ENCODE measurements around the gene TOR2A.
A peak's percentile ranks its signal among the peaks of the same experiment; 100 is the strongest.

The TOR2A gene

DNA sequence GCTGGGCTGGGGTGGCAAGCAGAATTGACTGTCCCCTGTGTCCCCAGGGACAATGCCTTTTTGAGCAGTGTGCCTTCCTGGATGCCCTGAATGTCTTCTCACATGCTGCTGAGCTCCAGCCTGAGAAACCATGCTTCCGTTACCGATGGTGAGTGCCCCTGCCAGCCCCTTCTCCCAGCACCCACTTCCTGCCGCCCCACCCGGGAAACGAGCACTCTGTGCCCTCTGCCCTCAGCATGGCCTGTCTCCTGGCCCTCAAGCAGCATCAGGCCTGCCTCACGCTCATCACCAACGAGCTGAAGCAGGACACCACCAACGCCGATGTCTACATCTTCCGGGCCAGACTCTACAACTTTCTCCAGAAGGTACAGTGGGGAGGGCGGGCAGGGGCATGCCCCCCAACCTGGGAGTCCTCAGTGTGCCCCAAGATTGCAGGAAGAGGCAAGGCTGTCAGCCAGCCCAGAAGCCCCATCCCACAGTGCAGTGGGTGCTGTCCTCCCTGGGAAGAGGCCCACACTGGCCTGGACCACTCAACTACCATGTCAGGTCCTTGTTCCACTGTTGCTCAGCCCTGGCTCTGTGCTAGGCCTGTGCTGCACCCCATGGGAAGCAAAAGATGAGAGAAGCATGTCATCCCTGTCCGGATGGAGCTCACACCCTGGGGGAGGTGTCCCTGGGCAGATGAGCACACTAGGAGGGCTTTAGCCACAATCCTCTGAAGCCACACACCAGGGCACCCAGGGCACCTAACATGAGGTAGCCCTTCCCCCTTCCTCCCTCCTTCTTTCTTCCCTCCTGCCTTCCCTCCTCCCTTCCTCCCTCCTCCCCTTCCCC, 14.8 kb downstream of the TOR2A start:
- no peak for DNase-seq (ENCODE audit: low spot score)

GRCh38 chr9:127717766-127718165, 17.3 kb downstream of the TOR2A start:
- DNase-seq (ENCODE audit: low spot score) = no peak

DNA sequence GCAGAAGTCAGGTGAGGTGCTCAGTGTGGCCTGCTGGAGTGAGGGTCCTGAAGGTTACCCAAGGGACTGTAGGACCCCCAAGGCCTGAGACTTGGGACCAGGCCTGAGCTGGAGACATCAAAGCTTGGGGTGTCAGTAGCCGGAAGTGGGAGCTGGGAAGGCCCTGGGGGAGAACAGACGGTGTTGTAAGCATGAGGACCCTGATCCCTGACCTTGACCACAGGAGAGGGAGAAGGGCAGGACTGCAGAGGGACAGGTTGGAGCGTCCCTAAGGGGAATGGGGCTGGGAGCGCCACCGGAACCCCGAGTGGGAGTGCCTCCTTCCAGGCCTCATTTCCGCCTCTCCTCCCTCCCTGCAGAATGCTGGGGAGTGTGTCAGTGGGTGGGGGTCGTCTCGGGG, 18.7 kb downstream of the TOR2A start:
- DNase-seq (ENCODE audit: low spot score) = no peak

DNA sequence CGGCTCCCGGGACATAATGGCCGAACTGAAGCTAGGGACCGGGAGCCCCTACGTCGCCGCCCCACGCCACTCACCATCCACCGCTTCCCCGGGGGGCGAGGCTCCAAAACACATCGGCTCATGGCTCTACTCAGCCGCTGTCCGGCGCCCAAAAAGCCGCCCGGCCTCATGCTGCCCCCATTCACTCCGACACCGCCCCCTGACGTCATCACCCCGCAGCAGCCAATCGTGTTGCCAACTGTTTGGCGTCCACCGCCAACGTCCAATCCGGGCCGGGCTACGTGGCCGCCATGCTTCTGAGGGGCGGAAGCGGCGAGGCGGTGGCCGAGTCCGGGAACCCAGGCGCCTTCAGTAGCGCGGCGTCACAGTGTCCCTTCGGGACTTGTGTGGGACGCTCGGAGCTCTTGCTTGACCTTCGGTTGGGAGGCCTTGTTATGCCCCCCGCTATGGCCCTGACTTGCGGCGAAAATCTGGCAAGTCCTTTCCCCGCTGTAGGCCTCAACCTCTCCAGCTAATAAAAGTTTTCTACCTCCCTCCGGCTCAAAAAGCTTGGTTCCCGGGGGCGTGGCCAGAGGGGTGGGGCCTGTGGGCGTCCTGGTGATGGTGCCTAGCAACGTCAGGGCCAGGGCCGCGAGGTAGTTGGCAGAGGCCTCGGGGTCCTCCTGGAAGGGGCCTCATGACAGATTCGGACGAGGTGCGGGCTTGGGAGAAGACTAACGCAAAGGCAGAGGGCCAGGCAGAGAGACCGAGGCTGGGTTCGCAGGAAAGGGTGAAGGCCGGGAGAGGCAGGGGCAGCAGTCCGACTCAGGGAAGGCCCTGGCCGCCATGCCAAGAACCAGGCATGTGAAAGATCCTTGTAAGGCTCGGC, 19.4 kb downstream of the TOR2A start, which contains the start of the genes PTRH1 and TTC16:
TSS of gene PTRH1 (minus strand) at position 194 of the 868 bp plus-strand sequence. CDS start at position 170, 24 bp downstream.
TSS of gene TTC16 (plus strand) at position 610 of the 868 bp plus-strand sequence. CDS start at position 677, 67 bp downstream.
- peak; percentile 99 for DNase-seq (ENCODE audit: low spot score)

- DNase-seq (ENCODE audit: low spot score) = peak; percentile 54
Observed at GRCh38 chr9:127714951-127715469, 20.1 kb downstream of the TOR2A start.

DNA sequence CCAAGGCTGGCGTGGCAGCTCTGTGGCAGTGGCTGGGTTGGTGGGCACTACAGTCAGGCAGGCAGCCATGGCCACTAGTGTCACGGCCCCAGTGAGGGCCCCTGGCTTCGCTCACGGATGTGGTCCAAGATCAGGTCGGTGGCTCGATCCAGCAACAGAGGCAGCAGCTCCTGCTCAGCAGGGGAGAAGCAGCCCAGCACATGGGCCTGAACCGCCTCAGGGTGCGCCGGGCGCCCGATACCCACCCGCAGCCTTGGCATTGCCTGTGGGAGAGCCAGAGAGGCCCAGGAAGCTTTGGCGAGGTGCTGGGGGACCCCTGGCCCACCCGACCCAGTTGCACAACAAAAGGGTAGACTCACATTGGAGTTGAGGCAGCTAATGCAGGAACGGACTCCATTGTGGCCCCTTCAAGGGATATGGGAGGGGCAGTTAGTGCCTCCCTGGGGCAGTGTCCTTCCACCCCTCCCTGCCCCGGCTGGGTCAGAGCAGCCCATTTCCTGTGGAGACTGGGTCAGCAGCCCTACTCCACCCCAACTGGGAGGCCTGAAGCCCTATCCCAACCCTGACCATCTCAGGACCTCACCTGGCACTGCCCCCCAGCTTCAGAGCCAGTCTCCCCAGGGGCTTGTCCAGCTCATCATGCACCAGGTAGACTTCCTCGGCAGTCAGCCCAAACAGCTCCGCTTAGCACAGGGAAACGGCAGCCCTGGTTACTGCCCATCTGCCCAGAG, 20.9 kb downstream of the TOR2A start:
- DNase-seq (ENCODE audit: low spot score) = no peak

DNA sequence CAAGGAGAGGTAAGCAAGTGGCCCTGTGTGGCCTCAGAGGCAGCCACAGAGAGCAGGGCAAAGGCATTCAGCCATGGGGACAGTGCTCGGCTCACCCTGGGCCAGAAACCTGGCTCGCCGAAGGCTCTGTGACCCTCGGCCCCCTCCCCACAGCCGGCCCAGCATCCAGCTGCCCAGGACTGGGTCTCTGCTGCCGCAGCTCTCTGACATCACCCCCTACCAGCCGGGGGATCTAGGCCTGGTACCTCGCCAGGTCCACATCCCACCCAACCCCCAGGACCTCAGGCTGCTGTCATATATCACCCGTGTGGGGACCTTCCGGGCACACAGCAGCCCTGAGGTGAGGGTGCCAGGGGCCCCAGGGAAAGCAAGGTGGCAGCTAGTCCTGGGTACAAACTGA, 22.2 kb downstream of the TOR2A start:
- DNase-seq (ENCODE audit: low spot score) = no peak

DNA sequence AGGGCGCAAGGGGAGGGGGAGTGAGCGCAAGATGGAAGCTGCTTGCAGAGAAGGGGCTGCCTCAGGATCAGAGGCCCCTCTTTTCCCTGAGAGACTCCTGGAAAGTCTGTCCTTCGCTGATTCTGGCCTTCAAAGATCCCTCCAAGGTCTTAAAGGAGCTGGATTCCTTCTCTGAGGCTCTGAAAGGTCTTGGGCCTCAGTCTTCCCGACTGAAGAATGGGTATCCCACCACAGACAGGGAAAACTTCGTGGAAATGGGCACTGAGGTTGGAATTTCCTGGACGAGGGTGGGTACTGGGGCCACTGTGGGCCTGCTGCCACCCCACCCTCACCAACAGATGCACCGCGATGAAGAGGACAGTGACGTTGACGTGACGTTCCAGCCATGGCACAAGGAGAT, 22.7 kb downstream of the TOR2A start:
- DNase-seq (ENCODE audit: low spot score) = no peak

- no peak for DNase-seq (ENCODE audit: low spot score)
Observed at GRCh38 chr9:127711831-127712274, 23.2 kb downstream of the TOR2A start.

DNA sequence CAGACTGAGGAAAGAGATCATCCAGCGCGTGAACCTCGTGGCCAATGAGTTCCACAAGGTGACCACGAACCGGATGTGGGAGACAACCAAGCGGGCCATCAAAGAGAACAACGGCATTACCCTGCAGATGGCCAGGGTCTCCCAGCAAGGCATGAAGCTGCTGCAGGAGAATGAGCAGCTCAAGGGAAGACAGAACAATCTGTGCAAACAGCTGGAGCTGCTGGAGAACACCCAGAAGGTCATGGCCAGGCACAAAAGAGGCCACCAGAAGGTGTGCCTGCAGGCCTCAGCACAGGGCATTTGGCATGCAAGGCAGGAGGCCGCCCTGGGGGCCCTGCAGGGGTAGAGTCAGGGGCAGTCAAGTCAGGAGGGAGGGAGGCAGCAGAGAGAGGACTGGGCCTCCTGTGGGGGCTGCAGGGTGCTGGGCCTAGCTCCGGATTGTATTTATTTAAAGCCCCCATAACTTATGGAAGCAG, 23.8 kb downstream of the TOR2A start:
- DNase-seq (ENCODE audit: low spot score) = no peak

DNA sequence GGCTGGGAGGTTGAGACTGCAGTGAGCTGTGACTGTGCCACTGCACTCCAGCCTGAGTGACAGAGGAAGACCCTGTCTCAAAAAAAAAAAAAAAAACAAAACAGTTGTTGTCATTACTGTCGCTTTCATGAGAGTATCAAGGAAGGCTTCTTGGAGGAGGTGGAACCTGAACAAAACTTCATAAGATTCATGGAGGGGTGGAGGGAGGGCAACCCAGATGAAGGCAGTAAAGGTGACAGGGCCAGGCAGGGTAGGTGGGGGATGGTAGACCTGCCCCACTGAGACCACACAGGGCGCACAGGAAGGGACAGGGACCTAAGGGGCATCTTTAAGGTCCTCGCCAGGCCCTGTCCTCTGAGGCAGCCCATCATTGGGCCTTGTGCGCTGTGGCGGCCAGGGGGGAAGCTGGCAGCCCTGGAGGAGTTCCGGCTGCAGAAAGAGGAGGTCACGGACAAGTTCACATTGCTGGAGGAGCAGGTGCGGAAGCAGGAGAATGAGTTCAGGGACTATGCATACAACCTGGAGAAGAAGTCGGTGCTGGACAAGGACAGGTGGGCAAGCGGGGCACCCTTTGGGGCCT, 24.8 kb downstream of the TOR2A start:
- no peak for DNase-seq (ENCODE audit: low spot score)

DNA sequence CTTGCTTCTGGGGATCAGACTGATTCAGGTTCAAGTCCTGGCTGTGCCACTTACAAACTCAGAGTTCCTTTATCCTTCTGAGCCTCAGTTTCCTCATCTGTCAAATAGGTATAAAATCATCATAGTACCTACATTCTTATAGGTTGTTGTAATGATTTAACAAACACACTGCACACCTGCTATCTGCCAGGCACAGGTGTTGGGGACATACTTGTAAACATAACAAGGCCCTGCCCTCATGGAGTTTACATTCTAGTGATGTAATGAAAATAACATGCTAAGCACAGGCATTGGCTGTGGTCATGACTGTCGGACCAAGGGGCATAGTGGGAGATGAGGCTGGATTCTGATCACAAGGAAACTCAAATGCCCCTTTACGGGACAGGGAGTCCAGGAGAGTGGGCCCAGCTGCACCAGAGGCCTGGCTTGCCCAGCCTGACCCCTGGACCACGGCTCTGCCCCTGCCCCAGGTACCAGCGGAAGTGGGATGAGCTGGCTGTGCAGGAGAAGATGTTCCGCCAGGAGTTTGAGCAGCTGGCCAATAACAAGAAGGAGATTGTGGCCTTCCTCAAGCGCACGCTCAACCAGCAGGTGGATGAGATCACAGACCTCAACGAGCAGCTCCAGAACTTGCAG, 26.0 kb downstream of the TOR2A start:
- no peak for DNase-seq (ENCODE audit: low spot score)

DNA sequence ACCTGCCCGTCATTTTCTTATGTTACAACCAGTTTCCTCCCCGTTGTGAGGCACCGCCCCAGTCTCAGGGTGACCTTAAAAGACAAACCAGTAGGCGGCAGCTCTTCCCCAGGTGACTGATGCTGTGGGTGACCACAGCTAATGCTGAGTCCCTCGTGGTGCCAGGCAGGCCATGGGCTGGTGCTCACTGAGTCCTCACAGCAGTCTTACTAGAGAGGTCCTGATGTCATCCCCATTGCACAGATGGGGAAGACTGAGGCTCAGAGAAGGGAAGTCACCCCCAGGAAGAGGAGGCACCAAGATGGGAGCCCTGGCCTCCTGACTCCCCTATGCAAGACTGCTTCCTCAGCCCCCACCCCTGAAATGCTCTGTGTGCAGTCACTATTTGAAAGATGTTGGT, 27.3 kb downstream of the TOR2A start:
- DNase-seq (ENCODE audit: low spot score) = peak; percentile 59

- DNase-seq (ENCODE audit: low spot score) = no peak
Observed at GRCh38 chr9:127706836-127707241, 28.3 kb downstream of the TOR2A start, which contains the start of gene CFAP157. Gene CFAP157, plus strand, starts transcription at chr9:127706988. Its CDS starts 44 bp downstream, at chr9:127707032.

DNA sequence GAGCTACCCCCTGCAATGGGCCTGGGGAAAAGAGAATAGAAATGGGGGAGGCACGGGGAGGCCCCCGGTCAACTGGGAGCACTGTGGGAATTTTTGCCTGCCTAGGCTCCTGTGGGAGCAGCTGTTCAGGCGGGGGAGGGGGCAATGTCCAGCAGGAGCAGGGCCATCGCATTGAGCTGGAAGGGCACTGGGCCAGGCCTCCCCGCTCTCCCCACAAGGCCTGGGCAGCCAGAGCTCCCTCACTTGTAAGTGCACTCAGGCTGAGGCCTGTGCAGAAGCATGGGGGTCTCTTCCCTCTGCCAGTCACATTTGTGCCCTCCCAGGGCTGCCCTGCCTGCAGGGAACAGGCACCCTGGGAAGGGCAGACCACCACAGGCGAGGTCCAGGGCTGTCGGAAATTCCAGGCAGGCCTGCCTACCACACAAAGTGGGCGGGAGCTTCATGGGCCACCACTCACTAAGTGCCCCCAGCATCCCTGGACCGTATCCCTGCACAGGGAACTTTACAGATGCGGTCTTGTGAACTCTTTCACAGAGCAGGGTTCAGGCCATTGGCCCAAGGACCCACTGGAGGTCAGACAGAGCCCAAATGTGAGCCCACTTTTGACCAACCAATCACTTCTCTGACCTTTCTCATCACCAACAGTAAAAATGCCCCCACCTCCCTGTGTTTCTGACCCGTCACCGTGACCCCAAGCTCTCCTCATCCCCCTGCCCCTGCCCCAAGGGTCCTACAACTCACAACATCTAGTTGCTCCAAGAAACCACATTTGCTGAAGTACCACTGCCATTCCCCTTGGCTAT, 29.3 kb downstream of the TOR2A start:
- DNase-seq (ENCODE audit: low spot score) = no peak

GRCh38 chr9:127703289-127703946, 31.7 kb downstream of the TOR2A start:
- DNase-seq (ENCODE audit: low spot score) = no peak

- no peak for DNase-seq (ENCODE audit: low spot score)
Observed at GRCh38 chr9:127700594-127701255, 34.4 kb downstream of the TOR2A start.

DNA sequence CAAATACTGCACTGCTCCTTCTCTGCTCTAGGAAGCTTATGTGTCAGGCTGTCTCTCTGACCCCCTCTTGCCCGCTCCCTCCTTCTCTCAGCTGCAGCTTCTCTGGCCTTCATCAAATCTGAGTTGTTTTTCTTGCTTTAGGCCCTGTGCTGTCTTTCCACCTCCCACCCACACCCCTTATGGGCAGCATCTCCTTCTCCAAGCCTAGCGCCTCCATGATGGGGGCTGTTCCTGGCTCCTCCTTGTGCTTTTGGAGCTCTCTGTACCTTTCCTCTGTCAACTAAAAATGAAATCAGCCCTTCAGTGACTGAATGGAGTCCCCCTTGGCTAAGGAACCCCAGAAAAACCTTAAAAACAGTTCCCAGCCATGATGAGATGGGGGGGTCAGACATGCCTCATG, 35.0 kb downstream of the TOR2A start:
- no peak for DNase-seq (ENCODE audit: low spot score)
